H9 (cell line): Measurements from ENCODE around the gene IL17F. TPM values are rescaled to one million over a fixed set of nuclear protein-coding genes. Genes with fewer than 3 reads are reported as not detected.

Experiments
- DNase-seq: peaks from one replicate; pipeline ENCODE4 v3.0.0-alpha.2; 2017
- H2AFZ ChIP-seq: one replicate; pipeline ENCODE4 v1.6.1; 2013; ENCODE audit warnings: mild to moderate bottlenecking, low read length, control low read depth, moderate library complexity
- H2AK5ac ChIP-seq: 2 replicates; pipeline ENCODE4 v1.6.1; 2013; ENCODE audit warnings: low read length, control low read depth, mixed read lengths; ENCODE audit not compliant: insufficient read length
- H2BK120ac ChIP-seq: one replicate; pipeline ENCODE4 v1.6.1; 2013; ENCODE audit warnings: low read depth, mild to moderate bottlenecking, low read length, control low read depth, inconsistent platforms; ENCODE audit not compliant: poor library complexity, severe bottlenecking
- H2BK12ac ChIP-seq: 2 replicates; pipeline ENCODE4 v1.6.1; 2013; ENCODE audit warnings: low read length, control low read depth, mixed read lengths, low read depth; ENCODE audit not compliant: insufficient read length
- H2BK15ac ChIP-seq: 2 replicates; pipeline ENCODE4 v1.6.1; 2013; ENCODE audit warnings: low read depth, low read length, control low read depth
- H2BK20ac ChIP-seq: one replicate; pipeline ENCODE4 v1.6.1; 2013; ENCODE audit warnings: low read depth, mild to moderate bottlenecking, low read length, control low read depth, inconsistent platforms; ENCODE audit not compliant: poor library complexity, severe bottlenecking
- H2BK5ac ChIP-seq: 2 replicates; pipeline ENCODE4 v1.6.1; 2013; ENCODE audit warnings: low read length, control low read depth, mixed read lengths; ENCODE audit not compliant: insufficient read length
- H3K14ac ChIP-seq: 2 replicates; pipeline ENCODE4 v1.6.1; 2013; ENCODE audit warnings: low read length, control low read depth; ENCODE audit not compliant: insufficient read depth
- H3K18ac ChIP-seq: 2 replicates; pipeline ENCODE4 v1.6.1; 2013; ENCODE audit warnings: low read depth, mild to moderate bottlenecking, mixed read lengths, low read length, control low read depth; ENCODE audit not compliant: insufficient read length
- H3K23ac ChIP-seq: 2 replicates; pipeline ENCODE4 v1.6.1; 2013; ENCODE audit warnings: low read length, control low read depth, mixed read lengths, low read depth; ENCODE audit not compliant: insufficient read length
- H3K23me2 ChIP-seq: 2 replicates; pipeline ENCODE4 v1.6.1; 2013; ENCODE audit warnings: low read depth, mild to moderate bottlenecking, mixed read lengths, low read length, control low read depth; ENCODE audit not compliant: insufficient read length, poor library complexity, severe bottlenecking
- H3K27ac ChIP-seq: 2 replicates; pipeline ENCODE4 v1.5.1; 2013; ENCODE audit warnings: low read length, control low read depth, mixed read lengths, low read depth; ENCODE audit not compliant: insufficient read length
- H3K27me3 ChIP-seq: 2 replicates; pipeline ENCODE4 v1.6.1; 2013; ENCODE audit warnings: low read length, control low read depth, inconsistent platforms; ENCODE audit not compliant: insufficient read depth
- H3K4ac ChIP-seq: 2 replicates; pipeline ENCODE4 v1.6.1; 2013; ENCODE audit warnings: low read depth, mild to moderate bottlenecking, control low read depth, inconsistent platforms, low read length, moderate library complexity
- H3K4me1 ChIP-seq: 2 replicates; pipeline ENCODE4 v1.6.1; 2013; ENCODE audit warnings: low read length, control low read depth, inconsistent platforms; ENCODE audit not compliant: insufficient read depth
- H3K4me2 ChIP-seq: 2 replicates; pipeline ENCODE4 v1.6.1; 2013; ENCODE audit warnings: low read length, control low read depth, mixed read lengths; ENCODE audit not compliant: insufficient read length, insufficient read depth
- H3K56ac ChIP-seq: 2 replicates; pipeline ENCODE4 v1.6.1; 2013; ENCODE audit warnings: low read depth, mild to moderate bottlenecking, mixed read lengths, low read length, control low read depth; ENCODE audit not compliant: insufficient read length
- H3K79me1 ChIP-seq: 2 replicates; pipeline ENCODE4 v1.6.1; 2013; ENCODE audit warnings: low read depth, mild to moderate bottlenecking, moderate library complexity, low read length, control low read depth, inconsistent platforms; ENCODE audit not compliant: insufficient read depth, poor library complexity, severe bottlenecking
- H3K79me2 ChIP-seq: 2 replicates; pipeline ENCODE4 v1.6.1; 2013; ENCODE audit warnings: low read length, control low read depth, inconsistent platforms; ENCODE audit not compliant: insufficient read depth
- H3K9ac ChIP-seq: 2 replicates; pipeline ENCODE4 v1.6.1; 2013; ENCODE audit warnings: low read length, control low read depth, mixed read lengths; ENCODE audit not compliant: insufficient read length; ENCODE audit errors: extremely low read depth
- H3K9me3 ChIP-seq: one replicate; pipeline ENCODE4 v1.6.1; 2013; ENCODE audit warnings: low read depth, low read length, inconsistent platforms; ENCODE audit not compliant: control insufficient read depth
- H3T11ph ChIP-seq: one replicate; pipeline ENCODE4 v1.6.1; 2013; ENCODE audit warnings: mild to moderate bottlenecking, low read length, control low read depth, inconsistent platforms
- H4K20me1 ChIP-seq: one replicate; pipeline ENCODE4 v1.6.1; 2013; ENCODE audit not compliant: control insufficient read depth, insufficient read length, insufficient read depth
- H4K5ac ChIP-seq: 2 replicates; pipeline ENCODE4 v1.6.1; 2013; ENCODE audit warnings: low read depth, mild to moderate bottlenecking, mixed read lengths, low read length, control low read depth; ENCODE audit not compliant: insufficient read length
- H4K8ac ChIP-seq: replicated peaks from 2 replicates; pipeline ENCODE4 v1.6.1; 2013; ENCODE audit warnings: low read length, control low read depth, mixed read lengths, low read depth; ENCODE audit not compliant: insufficient read length
- H4K91ac ChIP-seq: 2 replicates; pipeline ENCODE4 v1.6.1; 2013; ENCODE audit warnings: low read depth, mild to moderate bottlenecking, moderate library complexity, mixed read lengths, low read length, control low read depth; ENCODE audit not compliant: insufficient read length
- H3K27ac Mint-ChIP-seq, 3 experiments: 2 replicates in 2 of 3; 3 replicates in 1 of 3; pipeline ENCODE4 v1.8.0; 2020 to 2021; ENCODE audit warnings: mixed read lengths in 3 of 3, mild to moderate bottlenecking in 1 of 3, moderate library complexity in 1 of 3
- H3K27me3 Mint-ChIP-seq: 2 replicates; pipeline ENCODE4 v1.8.0; 2021; ENCODE audit warnings: low read depth, mild to moderate bottlenecking, moderate library complexity, mixed read lengths
- H3K36me3 Mint-ChIP-seq, 3 experiments: 2 replicates in 2 of 3; 3 replicates in 1 of 3; pipeline ENCODE4 v1.8.0; 2020 to 2021; ENCODE audit warnings: low read depth in 3 of 3, mixed read lengths in 3 of 3; ENCODE audit not compliant: insufficient read depth in 1 of 3
- H3K4me1 Mint-ChIP-seq, 2 experiments: 2 replicates each; pipeline ENCODE4 v1.8.0; 2020; ENCODE audit warnings: mixed read lengths in 2 of 2
- H3K4me3 Mint-ChIP-seq, 2 experiments: 2 replicates in 1 of 2; 3 replicates in 1 of 2; pipeline ENCODE4 v1.8.0; 2020 to 2021; ENCODE audit warnings: mild to moderate bottlenecking in 2 of 2, mixed read lengths in 2 of 2, moderate library complexity in 1 of 2
- H3K9me3 Mint-ChIP-seq, 2 experiments: 2 replicates in 1 of 2; 3 replicates in 1 of 2; pipeline ENCODE4 v1.8.0; 2020; ENCODE audit warnings: mild to moderate bottlenecking in 2 of 2, mixed read lengths in 2 of 2, moderate library complexity in 1 of 2
- WGBS: extraction: QIAGEN DNeasy Blood & Tissue Kit; methylation state at CpG from one replicate; pipeline ENCODE4 v1.1.7; 2013; ENCODE audit warnings: missing lambda C conversion rate, low lambda C conversion rate, mixed read lengths; ENCODE audit not compliant: insufficient read length; ENCODE audit errors: extremely low coverage; 5-methylcytosine and 5-hydroxymethylcytosine counted together
- total RNA-seq: library from RNA; stranded (reverse); gene quantifications from 2 replicates; pipeline ENCODE4 v1.2.1, GENCODE V29; 2021
- TF ChIP-seq, protein P1 (sequence below): fragments of 200-600 bp; sonication (generic); conservative IDR thresholded peaks from 3 replicates; pipeline ENCODE4 v1.8.0; 2021; ENCODE audit warnings: antibody characterized with exemption, mild to moderate bottlenecking

Gene IL17F
- total RNA-seq, 1 experiment from 2014 or later, result not detected

DNA sequence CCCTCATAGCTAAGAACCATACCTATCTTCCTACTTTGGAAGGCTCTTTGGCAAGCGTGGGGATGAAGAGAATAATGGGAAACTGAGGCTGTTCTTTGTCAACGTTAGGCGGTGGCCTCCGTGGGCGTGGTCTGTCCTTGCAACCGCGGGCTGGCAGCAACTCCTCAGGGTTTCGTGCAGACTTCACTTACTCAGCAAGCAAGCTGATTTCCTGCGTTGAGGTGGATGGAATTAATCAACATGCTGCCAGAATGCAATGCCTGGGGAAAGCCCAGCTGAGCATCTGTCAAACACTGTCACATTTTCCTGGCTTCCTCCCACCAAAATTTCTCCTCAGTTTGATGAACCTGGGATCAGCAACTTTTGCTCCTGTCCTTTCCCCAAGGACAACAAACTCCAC lies 9.2 kb upstream of the IL17F start:
- H3K27me3 ChIP-seq, result no peaks in the 10 kb centered on the region
- no peak overlapping the region for H2BK12ac ChIP-seq
- no peak overlapping the region for H3K56ac ChIP-seq
- no peaks in the 10 kb centered on the region for H3K79me2 ChIP-seq
- H4K91ac ChIP-seq, result no peak overlapping the region
- H2BK120ac ChIP-seq, result no peak overlapping the region
- no peaks in the 10 kb centered on the region for H3K79me1 ChIP-seq
- H3K4me3 Mint-ChIP-seq, result no peak overlapping the region
- no peak overlapping the region for H2AK5ac ChIP-seq
- no peak overlapping the region for H4K8ac ChIP-seq
- H3K9me3 Mint-ChIP-seq, result peaks cover 5 to 15% of the 10 kb centered on the region in 2 experiments; a peak in 4 of 5 replicates
- no peak overlapping the region for H3K27ac ChIP-seq
- H3K36me3 Mint-ChIP-seq, result no peaks in the 10 kb centered on the region; a peak in 2 of 7 replicates
- 0 out of 4 replicates have a peak, but pooled peaks cover 0 to 2% of the 10 kb centered on the region in 2 experiments for H3K4me1 Mint-ChIP-seq
- H3K14ac ChIP-seq, result peak overlapping the region; percentile 20; the same call in 1 of the 2 replicates
- H2AFZ ChIP-seq, result no peak overlapping the region
- no CpG with 5 or more reads among the region's 9 CpGs for WGBS
- H3K23ac ChIP-seq, result no peak overlapping the region
- H3K18ac ChIP-seq, result no peak overlapping the region
- H3K4me2 ChIP-seq, result no peak overlapping the region
- no peak overlapping the region for H2BK15ac ChIP-seq
- no peaks in the 10 kb centered on the region for H4K20me1 ChIP-seq
- H3K9me3 ChIP-seq, result no peaks in the 10 kb centered on the region
- H3K27me3 Mint-ChIP-seq, result 0 out of 2 replicates have a peak, but pooled peaks cover 2% of the 10 kb centered on the region
- DNase-seq, result no peak
- H2BK5ac ChIP-seq, result no peak overlapping the region
- H3T11ph ChIP-seq, result no peak overlapping the region
- no peak overlapping the region for H4K5ac ChIP-seq
- H3K23me2 ChIP-seq, result no peaks in the 10 kb centered on the region
- no peak overlapping the region for H3K9ac ChIP-seq
- TF ChIP-seq, protein P1, sequence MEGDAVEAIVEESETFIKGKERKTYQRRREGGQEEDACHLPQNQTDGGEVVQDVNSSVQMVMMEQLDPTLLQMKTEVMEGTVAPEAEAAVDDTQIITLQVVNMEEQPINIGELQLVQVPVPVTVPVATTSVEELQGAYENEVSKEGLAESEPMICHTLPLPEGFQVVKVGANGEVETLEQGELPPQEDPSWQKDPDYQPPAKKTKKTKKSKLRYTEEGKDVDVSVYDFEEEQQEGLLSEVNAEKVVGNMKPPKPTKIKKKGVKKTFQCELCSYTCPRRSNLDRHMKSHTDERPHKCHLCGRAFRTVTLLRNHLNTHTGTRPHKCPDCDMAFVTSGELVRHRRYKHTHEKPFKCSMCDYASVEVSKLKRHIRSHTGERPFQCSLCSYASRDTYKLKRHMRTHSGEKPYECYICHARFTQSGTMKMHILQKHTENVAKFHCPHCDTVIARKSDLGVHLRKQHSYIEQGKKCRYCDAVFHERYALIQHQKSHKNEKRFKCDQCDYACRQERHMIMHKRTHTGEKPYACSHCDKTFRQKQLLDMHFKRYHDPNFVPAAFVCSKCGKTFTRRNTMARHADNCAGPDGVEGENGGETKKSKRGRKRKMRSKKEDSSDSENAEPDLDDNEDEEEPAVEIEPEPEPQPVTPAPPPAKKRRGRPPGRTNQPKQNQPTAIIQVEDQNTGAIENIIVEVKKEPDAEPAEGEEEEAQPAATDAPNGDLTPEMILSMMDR, result no peak
- no peak overlapping the region for H3K4ac ChIP-seq
- no peaks in the 10 kb centered on the region for H3K4me1 ChIP-seq
- H3K27ac Mint-ChIP-seq, result no peak overlapping the region
- no peak overlapping the region for H2BK20ac ChIP-seq
